Stimulated activated CD8-positive, alpha-beta memory T cell treated with anti-CD3 and anti-CD28 coated beads, Interleukin-15, amount 100 ng/mL, for 24 hours (primary cell): ENCODE measurements around the gene PCDHA3.
"Not testable (repeated sequence)": the region's sequence is repeated elsewhere in the genome, so short reads cannot be mapped to it uniquely, and the experiment has no call there.

ENCODE experiments used
- DNase-seq: peaks from one replicate; pipeline ENCODE4 v3.0.0-alpha.2; 2020; ENCODE audit warnings: low read depth

The PCDHA3 gene

DNA sequence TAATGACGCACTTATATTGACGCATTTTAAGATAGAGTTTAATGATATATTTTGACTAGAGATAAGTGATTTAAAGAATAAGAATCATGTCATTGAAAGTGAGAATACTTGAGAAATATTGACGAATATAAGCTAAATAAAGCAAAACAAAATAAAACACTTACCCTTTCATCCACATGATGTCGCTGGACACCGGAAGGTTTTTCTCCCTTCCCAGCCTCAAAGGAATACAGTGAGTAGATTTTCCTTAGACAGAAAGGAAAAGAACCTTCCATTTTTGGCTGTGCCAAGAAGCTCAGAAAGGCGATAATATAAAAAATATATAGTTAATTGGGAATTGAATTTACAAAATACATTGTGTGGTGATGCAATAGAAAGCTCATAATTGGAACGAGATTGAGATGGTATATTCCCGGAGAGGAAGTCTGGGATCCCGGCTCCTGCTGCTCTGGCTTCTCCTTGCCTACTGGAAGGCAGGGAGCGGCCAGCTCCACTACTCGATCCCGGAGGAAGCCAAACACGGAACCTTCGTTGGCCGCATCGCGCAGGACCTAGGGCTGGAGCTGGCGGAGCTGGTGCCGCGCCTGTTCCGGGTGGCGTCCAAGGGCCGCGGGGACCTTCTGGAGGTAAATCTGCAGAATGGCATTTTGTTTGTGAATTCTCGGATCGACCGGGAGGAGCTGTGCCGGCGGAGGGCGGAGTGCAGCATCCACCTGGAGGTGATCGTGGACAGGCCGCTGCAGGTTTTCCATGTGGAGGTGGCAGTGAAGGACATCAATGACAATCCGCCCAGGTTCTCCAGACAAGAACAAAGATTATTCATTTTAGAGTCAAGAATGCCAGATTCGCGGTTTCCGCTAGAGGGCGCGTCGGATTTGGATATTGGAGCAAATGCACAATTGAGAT, 20.8 kb downstream of the PCDHA3 start, which contains the start of gene PCDHA5:
TSS of gene PCDHA5 (plus strand) at position 239 of the 906 bp plus-strand sequence.
- DNase-seq, result no peak

DNA sequence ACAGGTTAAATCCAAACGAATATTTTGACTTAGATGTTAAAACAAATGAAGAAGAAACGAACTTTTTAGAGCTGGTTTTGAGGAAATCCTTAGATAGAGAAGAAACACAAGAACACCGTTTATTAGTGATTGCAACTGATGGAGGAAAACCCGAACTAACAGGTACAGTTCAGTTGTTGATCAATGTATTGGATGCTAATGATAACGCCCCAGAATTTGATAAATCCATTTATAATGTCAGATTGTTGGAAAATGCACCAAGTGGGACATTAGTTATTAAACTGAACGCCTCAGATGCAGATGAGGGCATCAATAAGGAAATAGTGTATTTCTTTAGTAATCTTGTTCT, 21.4 kb downstream of the PCDHA3 start:
- no peak for DNase-seq

DNA sequence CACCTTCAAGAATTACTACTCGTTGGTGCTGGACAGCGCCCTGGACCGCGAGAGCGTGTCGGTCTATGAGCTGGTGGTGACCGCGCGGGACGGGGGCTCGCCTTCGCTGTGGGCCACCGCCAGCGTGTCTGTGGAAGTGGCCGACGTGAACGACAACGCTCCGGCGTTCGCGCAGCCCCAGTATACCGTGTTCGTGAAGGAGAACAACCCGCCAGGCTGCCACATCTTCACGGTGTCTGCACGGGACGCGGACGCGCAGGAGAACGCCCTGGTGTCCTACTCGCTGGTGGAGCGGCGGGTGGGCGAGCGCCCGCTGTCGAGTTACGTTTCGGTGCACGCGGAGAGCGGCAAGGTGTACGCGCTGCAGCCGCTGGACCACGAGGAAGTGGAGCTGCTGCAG, 22.1 kb downstream of the PCDHA3 start:
- not testable (repeated sequence) for DNase-seq

DNA sequence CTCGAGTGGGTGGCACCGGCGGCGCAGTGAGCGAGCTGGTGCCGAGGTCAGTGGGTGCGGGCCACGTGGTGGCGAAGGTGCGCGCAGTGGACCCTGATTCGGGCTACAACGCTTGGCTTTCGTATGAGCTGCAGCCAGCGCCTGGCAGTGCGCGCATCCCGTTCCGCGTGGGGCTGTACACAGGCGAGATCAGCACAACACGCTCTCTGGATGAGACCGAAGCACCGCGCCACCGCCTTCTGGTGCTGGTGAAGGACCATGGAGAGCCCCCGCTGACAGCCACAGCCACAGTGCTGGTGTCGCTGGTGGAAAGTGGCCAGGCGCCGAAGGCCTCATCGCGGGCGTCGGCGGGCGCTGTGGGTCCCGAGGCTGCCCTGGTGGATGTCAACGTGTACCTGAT, 22.6 kb downstream of the PCDHA3 start:
- no peak for DNase-seq

DNA sequence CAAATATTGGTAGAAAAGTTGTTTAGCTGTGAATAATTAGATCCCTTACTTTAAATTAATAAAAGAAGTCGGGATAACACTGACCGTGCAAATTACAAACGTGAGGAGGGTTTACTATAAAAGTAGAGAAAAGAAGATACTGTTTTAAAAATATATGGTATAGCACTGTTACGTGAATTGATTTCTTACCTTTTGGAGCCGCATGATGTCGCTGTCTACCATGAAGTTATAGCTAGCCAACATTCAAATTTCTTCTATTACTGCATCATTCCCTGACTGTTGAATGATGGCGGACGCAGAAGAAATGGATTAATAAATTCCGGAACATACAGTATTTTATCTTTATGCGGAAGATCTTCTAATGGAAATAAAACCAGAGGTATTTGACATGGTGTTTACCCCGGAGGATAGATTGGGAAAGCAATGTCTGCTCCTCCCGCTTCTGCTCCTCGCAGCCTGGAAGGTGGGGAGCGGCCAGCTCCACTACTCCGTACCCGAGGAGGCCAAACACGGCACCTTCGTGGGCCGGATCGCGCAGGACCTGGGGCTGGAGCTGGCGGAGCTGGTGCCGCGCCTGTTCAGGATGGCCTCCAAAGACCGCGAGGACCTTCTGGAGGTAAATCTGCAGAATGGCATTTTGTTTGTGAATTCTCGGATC, 27.0 kb downstream of the PCDHA3 start, which contains the start of gene PCDHA6:
TSS of gene PCDHA6 (plus strand) at position 257 of the 658 bp plus-strand sequence. CDS start at position 389, 132 bp downstream.
- DNase-seq, result no peak

DNA sequence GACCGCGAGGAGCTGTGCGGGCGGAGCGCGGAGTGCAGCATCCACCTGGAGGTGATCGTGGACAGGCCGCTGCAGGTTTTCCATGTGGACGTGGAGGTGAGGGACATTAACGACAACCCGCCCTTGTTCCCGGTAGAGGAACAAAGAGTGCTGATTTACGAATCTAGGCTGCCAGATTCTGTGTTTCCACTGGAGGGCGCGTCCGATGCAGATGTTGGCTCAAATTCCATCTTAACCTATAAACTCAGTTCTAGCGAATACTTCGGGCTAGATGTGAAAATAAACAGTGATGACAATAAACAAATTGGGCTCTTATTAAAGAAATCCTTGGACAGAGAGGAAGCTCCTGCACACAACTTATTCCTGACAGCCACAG, 27.5 kb downstream of the PCDHA3 start:
- no peak for DNase-seq

DNA sequence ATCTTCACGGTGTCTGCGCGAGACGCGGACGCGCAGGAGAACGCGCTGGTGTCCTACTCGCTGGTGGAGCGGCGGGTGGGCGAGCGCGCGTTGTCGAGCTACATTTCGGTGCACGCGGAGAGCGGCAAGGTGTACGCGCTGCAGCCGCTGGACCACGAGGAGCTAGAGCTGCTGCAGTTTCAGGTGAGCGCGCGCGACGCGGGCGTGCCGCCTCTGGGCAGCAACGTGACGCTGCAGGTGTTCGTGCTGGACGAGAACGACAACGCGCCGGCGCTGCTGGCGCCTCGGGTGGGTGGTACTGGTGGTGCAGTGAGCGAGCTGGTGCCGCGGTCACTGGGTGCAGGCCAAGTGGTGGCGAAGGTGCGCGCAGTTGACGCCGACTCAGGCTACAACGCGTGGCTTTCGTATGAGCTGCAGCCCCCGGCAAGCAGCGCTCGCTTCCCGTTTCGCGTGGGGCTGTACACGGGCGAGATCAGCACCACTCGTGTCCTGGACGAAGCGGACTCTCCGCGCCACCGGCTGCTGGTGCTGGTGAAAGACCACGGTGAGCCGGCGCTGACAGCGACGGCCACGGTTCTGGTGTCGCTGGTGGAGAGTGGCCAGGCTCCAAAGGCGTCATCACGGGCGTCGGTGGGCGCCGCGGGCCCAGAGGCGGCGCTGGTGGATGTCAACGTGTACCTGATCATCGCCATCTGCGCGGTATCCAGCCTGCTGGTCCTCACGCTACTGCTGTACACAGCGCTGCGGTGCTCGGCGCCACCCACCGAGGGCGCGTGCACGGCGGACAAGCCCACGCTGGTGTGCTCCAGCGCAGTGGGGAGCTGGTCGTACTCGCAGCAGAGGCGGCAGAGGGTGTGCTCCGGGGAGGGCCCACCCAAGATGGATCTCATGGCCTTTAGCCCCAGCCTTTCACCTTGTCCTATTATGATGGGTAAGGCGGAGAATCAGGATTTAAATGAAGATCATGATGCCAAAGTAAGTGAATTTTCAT, 28.9 kb downstream of the PCDHA3 start:
- DNase-seq, result not testable (repeated sequence)

DNA sequence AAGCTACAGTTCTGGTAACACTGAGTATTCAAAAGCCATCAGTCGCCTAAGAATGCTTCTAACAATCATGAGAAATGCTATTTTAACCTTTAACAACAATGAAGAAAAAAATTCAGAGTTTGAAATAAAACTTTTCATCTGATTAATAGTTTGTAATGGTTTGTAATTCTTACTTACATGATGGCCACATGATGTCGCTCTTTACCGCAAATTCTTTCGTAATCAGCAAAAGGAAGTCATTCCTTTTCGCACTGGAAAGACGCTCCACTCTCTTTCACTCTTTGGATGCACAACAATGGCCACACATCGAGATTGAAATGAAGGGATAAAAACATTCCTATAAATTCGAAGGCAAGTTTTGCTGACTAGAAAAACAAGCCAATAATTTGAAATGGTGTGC, 33.1 kb downstream of the PCDHA3 start, which contains the start of gene PCDHA7:
TSS of gene PCDHA7 (plus strand) at position 277 of the 400 bp plus-strand sequence. CDS start at position 392, 115 bp downstream.
- no peak for DNase-seq

DNA sequence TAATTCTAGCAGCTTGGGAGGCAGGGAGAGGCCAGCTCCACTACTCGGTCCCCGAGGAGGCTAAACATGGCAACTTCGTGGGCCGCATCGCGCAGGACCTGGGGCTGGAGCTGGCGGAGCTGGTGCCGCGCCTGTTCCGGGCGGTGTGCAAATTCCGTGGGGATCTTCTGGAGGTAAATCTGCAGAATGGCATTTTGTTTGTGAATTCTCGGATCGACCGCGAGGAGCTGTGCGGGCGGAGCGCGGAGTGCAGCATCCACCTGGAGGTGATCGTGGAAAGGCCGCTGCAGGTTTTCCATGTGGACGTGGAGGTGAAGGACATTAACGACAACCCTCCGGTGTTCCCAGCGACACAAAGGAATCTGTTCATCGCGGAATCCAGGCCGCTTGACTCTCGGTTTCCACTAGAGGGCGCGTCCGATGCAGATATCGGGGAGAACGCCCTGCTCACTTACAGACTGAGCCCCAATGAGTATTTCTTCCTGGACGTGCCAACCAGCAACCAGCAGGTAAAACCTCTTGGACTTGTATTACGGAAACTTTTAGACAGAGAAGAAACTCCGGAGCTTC, 33.7 kb downstream of the PCDHA3 start:
- DNase-seq, result not testable (repeated sequence)

DNA sequence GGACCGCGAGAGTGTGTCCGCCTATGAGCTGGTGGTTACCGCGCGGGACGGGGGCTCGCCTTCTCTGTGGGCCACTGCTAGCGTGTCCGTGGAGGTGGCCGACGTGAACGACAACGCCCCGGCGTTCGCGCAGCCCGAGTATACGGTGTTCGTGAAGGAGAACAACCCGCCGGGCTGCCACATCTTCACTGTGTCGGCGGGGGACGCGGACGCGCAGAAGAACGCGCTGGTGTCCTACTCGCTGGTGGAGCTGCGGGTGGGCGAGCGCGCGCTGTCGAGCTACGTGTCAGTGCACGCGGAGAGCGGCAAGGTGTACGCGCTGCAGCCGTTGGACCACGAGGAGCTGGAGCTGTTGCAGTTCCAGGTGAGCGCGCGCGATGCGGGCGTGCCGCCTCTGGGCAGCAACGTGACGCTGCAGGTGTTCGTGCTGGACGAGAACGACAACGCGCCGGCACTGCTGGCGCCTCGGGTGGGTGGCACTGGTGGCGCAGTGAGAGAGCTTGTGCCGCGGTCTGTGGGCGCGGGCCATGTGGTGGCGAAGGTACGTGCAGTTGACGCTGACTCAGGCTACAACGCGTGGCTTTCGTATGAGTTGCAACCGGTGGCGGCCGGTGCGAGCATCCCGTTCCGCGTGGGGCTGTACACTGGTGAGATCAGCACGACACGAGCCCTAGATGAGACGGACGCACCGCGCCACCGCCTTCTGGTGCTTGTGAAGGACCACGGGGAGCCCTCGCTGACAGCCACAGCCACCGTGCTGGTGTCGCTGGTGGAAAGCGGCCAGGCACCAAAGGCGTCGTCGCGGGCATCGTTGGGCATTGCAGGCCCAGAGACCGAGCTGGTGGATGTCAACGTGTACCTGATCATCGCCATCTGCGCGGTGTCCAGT, 35.0 kb downstream of the PCDHA3 start:
- no peak for DNase-seq

DNA sequence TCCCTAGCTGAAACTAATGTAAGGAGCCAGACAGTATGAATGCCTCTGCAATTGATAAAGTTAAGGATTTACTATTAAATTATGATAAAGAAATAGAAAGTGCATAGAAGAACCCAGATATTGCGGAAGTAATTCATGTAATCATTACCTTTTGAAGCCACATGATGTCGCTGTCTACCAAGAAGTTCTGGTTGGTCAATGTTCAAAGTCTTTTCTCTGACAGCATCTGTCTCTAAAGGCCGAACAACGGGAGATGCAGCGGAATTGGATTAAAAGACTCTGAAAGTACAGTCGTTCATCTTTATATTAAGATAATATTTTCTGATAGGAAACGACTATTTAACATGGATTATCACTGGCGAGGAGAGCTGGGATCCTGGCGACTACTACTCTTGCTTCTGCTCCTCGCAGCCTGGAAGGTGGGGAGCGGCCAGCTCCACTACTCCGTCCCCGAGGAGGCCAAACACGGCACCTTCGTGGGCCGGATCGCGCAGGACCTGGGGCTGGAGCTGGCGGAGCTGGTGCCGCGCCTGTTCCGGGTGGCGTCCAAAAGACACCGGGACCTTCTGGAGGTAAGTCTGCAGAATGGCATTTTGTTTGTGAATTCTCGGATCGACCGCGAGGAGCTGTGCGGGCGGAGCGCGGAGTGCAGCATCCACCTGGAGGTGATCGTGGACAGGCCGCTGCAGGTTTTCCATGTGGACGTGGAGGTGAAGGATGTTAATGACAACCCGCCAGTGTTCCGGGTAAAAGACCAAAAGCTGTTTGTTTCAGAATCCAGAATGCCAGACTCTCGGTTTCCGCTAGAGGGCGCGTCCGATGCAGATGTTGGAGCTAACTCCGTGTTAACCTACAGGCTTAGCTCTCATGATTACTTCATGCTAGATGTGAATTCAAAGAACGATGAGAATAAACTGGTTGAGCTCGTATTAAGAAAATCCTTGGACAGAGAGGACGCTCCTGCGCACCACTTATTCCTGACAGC, 40.4 kb downstream of the PCDHA3 start, which contains the start of gene PCDHA8:
TSS of gene PCDHA8 (plus strand) at position 210 of the 985 bp plus-strand sequence. CDS start at position 345, 135 bp downstream.
- no peak for DNase-seq

DNA sequence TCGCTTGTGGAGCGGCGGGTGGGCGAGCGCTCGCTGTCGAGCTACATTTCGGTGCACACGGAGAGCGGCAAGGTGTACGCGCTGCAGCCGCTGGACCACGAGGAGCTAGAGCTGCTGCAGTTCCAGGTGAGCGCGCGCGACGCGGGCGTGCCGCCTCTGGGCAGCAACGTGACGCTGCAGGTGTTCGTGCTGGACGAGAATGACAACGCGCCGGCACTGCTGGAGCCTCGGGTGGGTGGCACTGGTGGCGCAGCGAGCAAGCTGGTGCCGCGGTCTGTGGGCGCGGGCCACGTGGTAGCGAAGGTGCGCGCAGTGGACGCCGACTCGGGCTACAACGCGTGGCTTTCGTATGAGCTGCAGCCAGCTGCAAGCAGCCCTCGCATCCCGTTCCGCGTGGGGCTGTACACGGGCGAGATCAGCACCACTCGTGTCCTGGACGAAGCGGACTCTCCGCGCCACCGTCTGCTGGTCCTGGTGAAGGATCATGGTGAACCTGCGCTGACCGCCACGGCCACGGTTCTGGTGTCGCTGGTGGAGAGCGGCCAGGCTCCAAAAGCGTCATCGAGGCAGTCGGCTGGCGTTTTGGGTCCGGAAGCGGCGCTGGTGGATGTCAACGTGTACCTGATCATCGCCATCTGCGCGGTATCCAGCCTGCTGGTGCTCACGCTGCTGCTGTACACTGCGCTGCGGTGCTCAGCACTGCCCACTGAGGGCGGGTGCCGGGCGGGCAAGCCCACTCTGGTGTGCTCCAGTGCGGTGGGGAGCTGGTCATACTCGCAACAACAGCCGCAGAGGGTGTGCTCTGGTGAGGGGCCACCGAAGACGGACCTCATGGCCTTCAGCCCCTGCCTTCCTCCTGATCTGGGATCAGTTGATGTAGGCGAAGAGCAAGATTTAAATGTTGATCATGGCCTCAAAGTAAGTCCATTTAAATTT, 42.2 kb downstream of the PCDHA3 start:
- DNase-seq, result no peak

DNA sequence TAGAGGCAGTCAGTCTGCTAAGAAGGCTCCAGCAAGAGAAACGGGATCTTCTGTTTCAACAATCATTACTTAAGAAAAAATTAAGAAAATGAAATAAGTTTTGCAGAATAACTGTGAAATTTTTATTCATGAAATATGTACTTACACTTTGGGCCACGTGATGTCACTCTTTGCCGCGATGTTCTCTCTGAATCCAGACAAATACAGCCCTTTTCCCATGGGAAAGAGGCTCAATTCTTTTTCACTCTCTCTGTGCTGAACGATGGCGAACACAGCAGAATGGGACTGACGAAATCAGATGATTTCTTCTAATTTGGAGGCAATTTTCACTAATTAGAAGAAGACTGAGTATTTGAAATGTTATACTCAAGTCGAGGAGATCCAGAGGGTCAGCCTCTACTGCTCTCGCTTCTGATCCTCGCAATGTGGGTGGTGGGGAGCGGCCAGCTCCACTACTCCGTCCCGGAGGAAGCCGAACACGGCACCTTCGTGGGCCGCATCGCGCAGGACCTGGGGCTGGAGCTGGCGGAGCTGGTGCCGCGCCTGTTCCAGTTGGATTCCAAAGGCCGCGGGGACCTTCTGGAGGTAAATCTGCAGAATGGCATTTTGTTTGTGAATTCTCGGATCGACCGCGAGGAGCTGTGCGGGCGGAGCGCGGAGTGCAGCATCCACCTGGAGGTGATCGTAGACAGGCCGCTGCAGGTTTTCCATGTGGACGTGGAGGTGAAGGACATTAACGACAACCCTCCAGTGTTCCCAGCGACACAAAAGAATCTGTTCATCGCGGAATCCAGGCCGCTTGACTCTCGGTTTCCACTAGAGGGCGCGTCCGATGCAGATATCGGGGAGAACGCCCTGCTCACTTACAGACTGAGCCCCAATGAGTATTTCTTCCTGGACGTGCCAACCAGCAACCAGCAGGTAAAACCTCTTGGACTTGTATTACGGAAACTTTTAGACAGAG, 47.6 kb downstream of the PCDHA3 start, which contains the start of gene PCDHA9:
TSS of gene PCDHA9 (plus strand) at position 244 of the 964 bp plus-strand sequence. CDS start at position 358, 114 bp downstream.
- DNase-seq, result not testable (repeated sequence)

DNA sequence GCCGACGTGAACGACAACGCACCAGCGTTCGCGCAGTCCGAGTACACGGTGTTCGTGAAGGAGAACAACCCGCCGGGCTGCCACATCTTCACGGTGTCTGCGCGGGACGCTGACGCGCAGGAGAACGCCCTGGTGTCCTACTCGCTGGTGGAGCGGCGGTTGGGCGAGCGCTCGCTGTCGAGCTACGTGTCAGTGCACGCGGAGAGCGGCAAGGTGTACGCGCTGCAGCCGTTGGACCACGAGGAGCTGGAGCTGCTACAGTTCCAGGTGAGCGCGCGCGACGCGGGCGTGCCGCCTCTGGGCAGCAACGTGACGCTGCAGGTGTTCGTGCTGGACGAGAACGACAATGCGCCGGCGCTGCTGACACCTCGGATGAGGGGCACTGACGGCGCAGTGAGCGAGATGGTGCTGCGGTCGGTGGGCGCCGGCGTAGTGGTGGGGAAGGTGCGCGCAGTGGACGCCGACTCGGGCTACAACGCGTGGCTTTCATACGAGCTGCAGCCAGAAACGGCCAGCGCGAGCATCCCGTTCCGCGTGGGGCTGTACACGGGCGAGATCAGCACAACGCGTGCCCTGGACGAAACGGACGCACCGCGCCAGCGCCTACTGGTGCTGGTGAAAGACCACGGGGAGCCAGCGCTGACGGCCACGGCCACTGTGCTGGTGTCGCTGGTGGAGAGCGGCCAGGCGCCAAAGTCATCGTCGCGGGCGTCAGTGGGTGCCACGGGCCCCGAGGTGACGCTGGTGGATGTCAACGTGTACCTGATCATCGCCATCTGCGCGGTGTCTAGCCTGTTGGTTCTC, 49.2 kb downstream of the PCDHA3 start:
- not testable (repeated sequence) for DNase-seq
